Smooth muscle cell (in vitro differentiated cells): ENCODE data around the gene DLG2. TPM values are rescaled to one million over a fixed set of nuclear protein-coding genes. Genes with fewer than 3 reads are reported as not detected.

Experiments
- DNase-seq: peaks from one replicate; lab custom pipeline; 2025; ENCODE audit not compliant: unreplicated experiment; lab: John Stamatoyannopoulos, UW
- H2AFZ ChIP-seq: fragments of 200-600 bp; sonication (generic); 2 replicates; pipeline ENCODE4 v1.6.0; 2016; ENCODE audit warnings: antibody characterized with exemption, low read depth, mild to moderate bottlenecking
- H3F3A ChIP-seq: fragments of 200-600 bp; sonication (generic); 2 replicates; pipeline ENCODE4 v1.6.0; 2017; ENCODE audit warnings: antibody characterized with exemption, low read depth
- H3K27ac ChIP-seq: fragments of 200-600 bp; sonication (generic); 2 replicates; pipeline ENCODE4 v1.5.1; 2016; ENCODE audit warnings: low read depth, mild to moderate bottlenecking
- H3K27me3 ChIP-seq: fragments of 200-600 bp; sonication (generic); 2 replicates; pipeline ENCODE4 v1.6.1; 2016; ENCODE audit warnings: low read depth, mild to moderate bottlenecking
- H3K36me3 ChIP-seq: fragments of 200-600 bp; sonication (generic); 2 replicates; pipeline ENCODE4 v1.5.1; 2016; ENCODE audit warnings: low read depth
- H3K4me1 ChIP-seq: fragments of 200-600 bp; sonication (generic); 2 replicates; pipeline ENCODE4 v1.5.1; 2016; ENCODE audit warnings: low read depth
- H3K4me2 ChIP-seq: fragments of 200-600 bp; sonication (generic); 2 replicates; pipeline ENCODE4 v1.6.0; 2016; ENCODE audit warnings: mild to moderate bottlenecking
- H3K4me3 ChIP-seq: fragments of 200-600 bp; sonication (generic); 2 replicates; pipeline ENCODE4 v1.5.1; 2016; ENCODE audit warnings: mild to moderate bottlenecking
- H3K79me2 ChIP-seq: fragments of 200-600 bp; sonication (generic); 2 replicates; pipeline ENCODE4 v1.6.0; 2016; ENCODE audit warnings: low read depth, mild to moderate bottlenecking
- H3K9ac ChIP-seq: fragments of 200-600 bp; sonication (generic); 2 replicates; pipeline ENCODE4 v1.6.0; 2016; ENCODE audit warnings: low read depth
- H3K9me3 ChIP-seq: fragments of 200-600 bp; sonication (generic); replicated peaks from 2 replicates; pipeline ENCODE4 v1.5.1; 2016; ENCODE audit warnings: low read depth
- H4K20me1 ChIP-seq: fragments of 200-600 bp; sonication (generic); 2 replicates; pipeline ENCODE4 v1.6.0; 2016; ENCODE audit warnings: low read depth
- WGBS: methylation state at CpG from one replicate; pipeline ENCODE4 v1.1.7; 2016; ENCODE audit warnings: low lambda C conversion rate; 5-methylcytosine and 5-hydroxymethylcytosine counted together
- polyA plus RNA-seq: library from polyadenylated mRNA; unstranded; fragments of >200 nt; fragmentation: Nextera tagmentation; extraction: Ambion mirVana; gene quantifications from 2 replicates; pipeline ENCODE4 v1.2.1, GENCODE V29; 2016
- total RNA-seq: library from RNA; depleted of rRNA; stranded (reverse); fragments of >200 nt; gene quantifications from 2 replicates; pipeline ENCODE4 v1.2.3, GENCODE V29; 2014
- TF ChIP-seq, protein P1 (sequence below): fragments of 200-600 bp; sonication (generic); IDR thresholded peaks from 2 replicates; pipeline ENCODE4 v1.5.1; 2017; ENCODE audit warnings: borderline replicate concordance, mild to moderate bottlenecking, antibody characterized with exemption; ENCODE audit not compliant: insufficient read depth, poor library complexity, severe bottlenecking

DLG2 gene
- total and polyA plus RNA-seq, 2 experiments from 2014 or later: 0.74 to 1.1 TPM

DNA sequence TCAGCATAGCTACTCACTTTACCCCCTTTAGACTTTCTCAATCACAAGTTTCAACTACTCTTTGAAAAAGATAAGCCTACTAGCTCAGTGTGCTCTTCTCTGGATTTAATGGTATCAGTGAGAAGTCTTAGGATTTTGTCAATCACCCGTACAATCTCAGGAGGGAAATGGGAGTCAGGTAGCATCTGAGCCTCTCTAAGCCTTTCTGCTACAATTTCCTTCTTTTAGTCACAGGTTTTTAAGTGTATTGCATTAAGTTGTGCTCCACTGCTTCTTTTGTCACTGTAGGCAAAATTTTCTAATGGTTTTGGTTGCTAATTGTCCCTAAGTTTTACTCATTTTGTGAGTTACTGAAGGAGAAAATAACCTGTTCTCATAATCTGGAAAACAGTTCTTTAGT lies 1582.4 kb downstream of the DLG2 start:
- TF ChIP-seq, protein P1, sequence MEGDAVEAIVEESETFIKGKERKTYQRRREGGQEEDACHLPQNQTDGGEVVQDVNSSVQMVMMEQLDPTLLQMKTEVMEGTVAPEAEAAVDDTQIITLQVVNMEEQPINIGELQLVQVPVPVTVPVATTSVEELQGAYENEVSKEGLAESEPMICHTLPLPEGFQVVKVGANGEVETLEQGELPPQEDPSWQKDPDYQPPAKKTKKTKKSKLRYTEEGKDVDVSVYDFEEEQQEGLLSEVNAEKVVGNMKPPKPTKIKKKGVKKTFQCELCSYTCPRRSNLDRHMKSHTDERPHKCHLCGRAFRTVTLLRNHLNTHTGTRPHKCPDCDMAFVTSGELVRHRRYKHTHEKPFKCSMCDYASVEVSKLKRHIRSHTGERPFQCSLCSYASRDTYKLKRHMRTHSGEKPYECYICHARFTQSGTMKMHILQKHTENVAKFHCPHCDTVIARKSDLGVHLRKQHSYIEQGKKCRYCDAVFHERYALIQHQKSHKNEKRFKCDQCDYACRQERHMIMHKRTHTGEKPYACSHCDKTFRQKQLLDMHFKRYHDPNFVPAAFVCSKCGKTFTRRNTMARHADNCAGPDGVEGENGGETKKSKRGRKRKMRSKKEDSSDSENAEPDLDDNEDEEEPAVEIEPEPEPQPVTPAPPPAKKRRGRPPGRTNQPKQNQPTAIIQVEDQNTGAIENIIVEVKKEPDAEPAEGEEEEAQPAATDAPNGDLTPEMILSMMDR: no peak
- Histone ChIP-seq H2AFZ (no peak overlapping the region), H3K4me1 (peaks cover 8% of the 10 kb centered on the region), H3K9ac (no peak overlapping the region), H3K27me3 (no peaks in the 10 kb centered on the region), H3K9me3 (no peaks in the 10 kb centered on the region), H3F3A (no peaks in the 10 kb centered on the region), H3K4me2 (no peak overlapping the region), H3K79me2 (no peaks in the 10 kb centered on the region), H4K20me1 (no peaks in the 10 kb centered on the region), H3K27ac (no peak overlapping the region), H3K36me3 (no peaks in the 10 kb centered on the region), H3K4me3 (no peak overlapping the region)
- DNase-seq: no peak
- WGBS: 93% methylated on average over 1 of the region's 1 CpG

DNA sequence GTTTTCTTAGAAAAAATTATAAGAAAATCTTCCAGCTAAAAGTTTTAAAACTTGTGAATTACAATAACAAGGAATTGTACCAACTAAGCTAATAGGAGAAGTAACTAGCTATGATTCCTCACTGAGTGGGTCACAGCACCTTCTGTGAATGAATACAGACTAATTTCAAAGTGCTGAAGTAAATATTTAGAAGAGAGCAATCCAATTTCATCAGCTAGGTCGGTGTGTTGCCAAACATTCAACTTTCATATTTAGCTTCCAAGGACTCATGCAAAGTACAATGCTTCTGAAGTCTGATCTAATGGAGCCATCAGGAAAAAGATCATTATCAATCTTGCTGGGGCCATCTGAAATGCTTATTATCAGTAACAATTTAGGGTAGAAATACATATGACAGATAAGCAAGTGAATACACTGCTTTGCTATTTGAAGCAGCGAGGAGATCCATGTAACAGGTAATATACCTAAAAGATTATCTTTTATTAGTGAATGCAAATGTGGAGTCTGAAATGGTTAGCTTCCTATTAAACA lies 1590.4 kb downstream of the DLG2 start:
- DNase-seq: no peak
- no peaks in the 10 kb centered on the region for H4K20me1 ChIP-seq
- H3K9ac ChIP-seq: no peak overlapping the region
- no peaks in the 10 kb centered on the region for H3K36me3 ChIP-seq
- no peak overlapping the region for H3K4me3 ChIP-seq
- no peaks in the 10 kb centered on the region for H3K27me3 ChIP-seq
- no peak overlapping the region for H3K4me2 ChIP-seq
- TF ChIP-seq, protein P1: no peak
- no peak overlapping the region for H2AFZ ChIP-seq
- H3K4me1 ChIP-seq: no peaks in the 10 kb centered on the region
- no peaks in the 10 kb centered on the region for H3F3A ChIP-seq
- WGBS: 81% methylated on average over 2 of the region's 2 CpGs
- H3K27ac ChIP-seq: no peak overlapping the region
- no peaks in the 10 kb centered on the region for H3K9me3 ChIP-seq
- no peaks in the 10 kb centered on the region for H3K79me2 ChIP-seq

DNA sequence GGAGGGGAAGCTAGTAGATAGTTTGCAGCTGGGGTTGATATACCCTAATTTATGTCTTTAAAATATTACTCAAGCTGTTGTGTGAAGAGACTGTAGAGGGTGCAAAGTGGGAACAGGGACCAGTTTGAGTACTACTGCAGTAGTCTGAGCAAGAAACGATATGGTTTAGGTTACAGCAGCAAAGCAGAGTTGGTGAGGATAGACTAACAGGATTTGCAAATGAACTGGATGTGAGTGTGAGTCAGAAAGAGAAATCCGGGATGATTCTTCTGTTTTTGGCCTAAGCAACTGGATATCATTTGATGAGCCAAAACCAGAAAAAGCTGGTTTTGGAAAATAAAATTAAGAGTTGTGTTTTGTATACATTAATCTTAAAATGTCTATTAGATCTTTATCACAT lies 1591.5 kb downstream of the DLG2 start:
- TF ChIP-seq, protein P1: no peak
- 84% methylated on average over 2 of the region's 2 CpGs for WGBS

DNA sequence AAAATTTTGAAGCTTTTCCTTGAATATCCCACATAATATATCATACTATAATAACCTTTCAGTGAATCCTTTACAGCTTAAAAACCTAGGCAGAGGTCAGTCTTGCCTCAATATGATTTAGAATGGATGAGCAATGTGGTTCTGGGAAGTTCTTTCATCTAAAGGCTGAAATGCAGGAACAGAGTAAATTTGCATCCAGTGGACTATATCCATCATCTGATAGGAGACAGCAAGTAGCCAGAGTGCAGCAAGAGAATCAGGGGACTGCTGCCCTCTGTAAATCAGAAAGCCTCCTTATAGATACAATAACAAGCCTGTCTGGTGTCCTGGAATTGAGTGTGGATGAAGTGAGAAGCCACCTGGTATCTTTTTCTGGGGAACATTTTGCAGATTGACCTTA lies 1592.7 kb downstream of the DLG2 start:
- no peak for DNase-seq
- Histone ChIP-seq H3F3A (no peaks in the 10 kb centered on the region), H2AFZ (no peak overlapping the region), H3K36me3 (no peaks in the 10 kb centered on the region), H3K4me2 (no peak overlapping the region), H3K4me3 (no peak overlapping the region), H4K20me1 (no peaks in the 10 kb centered on the region), H3K9me3 (no peaks in the 10 kb centered on the region), H3K9ac (no peak overlapping the region), H3K27me3 (no peaks in the 10 kb centered on the region), H3K27ac (no peak overlapping the region), H3K79me2 (no peaks in the 10 kb centered on the region), H3K4me1 (no peaks in the 10 kb centered on the region)
- TF ChIP-seq, protein P1: no peak

More for the DNA sequence above, 1591.5 kb downstream of the DLG2 start:
- Histone ChIP-seq H3K4me2 (no peak overlapping the region), H3K27me3 (no peaks in the 10 kb centered on the region), H3K27ac (no peak overlapping the region), H4K20me1 (no peaks in the 10 kb centered on the region), H2AFZ (no peak overlapping the region), H3K36me3 (no peaks in the 10 kb centered on the region), H3K79me2 (no peaks in the 10 kb centered on the region), H3K9ac (no peak overlapping the region), H3K9me3 (no peaks in the 10 kb centered on the region), H3F3A (no peaks in the 10 kb centered on the region), H3K4me1 (no peaks in the 10 kb centered on the region), H3K4me3 (no peak overlapping the region)
- no peak for DNase-seq
